ENCODE results near the gene TRPM4.
"Not testable (repeated sequence)": the region's sequence is repeated elsewhere in the genome, so short reads cannot be mapped to it uniquely, and the experiment has no call there.

The TRPM4 gene

GRCh38 chr19:49127674-49128544 is 29.7 kb upstream of the TRPM4 start:
- peak; percentile 97 for DNase-seq

GRCh38 chr19:49128545-49129237 is 28.9 kb upstream of the TRPM4 start:
- no peak for DNase-seq

GRCh38 chr19:49129238-49129583 is 28.4 kb upstream of the TRPM4 start:
- no peak for DNase-seq

GRCh38 chr19:49130325-49130724 is 27.3 kb upstream of the TRPM4 start:
- no peak for DNase-seq

- DNase-seq, result peak; percentile 51
Observed at GRCh38 chr19:49132974-49133609, 24.5 kb upstream of the TRPM4 start.

GRCh38 chr19:49133621-49134454 is 23.8 kb upstream of the TRPM4 start:
- DNase-seq, result peak; percentile 60

- DNase-seq, result no peak
Observed at GRCh38 chr19:49135686-49136085, 21.9 kb upstream of the TRPM4 start.

- no peak for DNase-seq
Observed at GRCh38 chr19:49136771-49137171, 20.8 kb upstream of the TRPM4 start.

- no peak for DNase-seq
Observed at GRCh38 chr19:49140951-49141350, 16.6 kb upstream of the TRPM4 start.

- DNase-seq, result no peak
Observed at GRCh38 chr19:49141352-49141751, 16.2 kb upstream of the TRPM4 start.

- DNase-seq, result peak; percentile 66
Observed at GRCh38 chr19:49142866-49143335, 14.7 kb upstream of the TRPM4 start.

GRCh38 chr19:49145573-49146407 is 11.8 kb upstream of the TRPM4 start:
- peak; percentile 78 for DNase-seq

- DNase-seq, result not testable (repeated sequence)
Observed at GRCh38 chr19:49146408-49146770, 11.2 kb upstream of the TRPM4 start.

GRCh38 chr19:49148044-49148682 is 9.4 kb upstream of the TRPM4 start:
- DNase-seq, result no peak

- DNase-seq, result peak; percentile 87
Observed at GRCh38 chr19:49148784-49149651, 8.6 kb upstream of the TRPM4 start.

GRCh38 chr19:49149652-49150105 is 7.9 kb upstream of the TRPM4 start:
- DNase-seq, result no peak

GRCh38 chr19:49150106-49150943 is 7.3 kb upstream of the TRPM4 start:
- peak; percentile 50 for DNase-seq

- no peak for DNase-seq
Observed at GRCh38 chr19:49150944-49151243, 6.7 kb upstream of the TRPM4 start.

Measured in CD4-positive, alpha-beta T cell treated with Interleukin-10 for 1 hour (primary cell).